Stimulated activated memory B cell treated with anti-CD40 and anti-IgM and Interleukin-4, amounts not matched to agents 10 μg/mL and 1 μg/mL and 100 μg/mL, for 72 hours (primary cell): ENCODE data around the gene ASTL.
A peak's percentile ranks its signal among the peaks of the same experiment; 100 is the strongest.
"Not testable (repeated sequence)": the region's sequence is repeated elsewhere in the genome, so short reads cannot be mapped to it uniquely, and the experiment has no call there.

ENCODE experiments used
- ATAC-seq: fragments of 150-1000 bp; cut with Tn5 transposase; 2 replicates; pipeline ENCODE4 v1.10.0; 2021
- H3K27ac Mint-ChIP-seq: one replicate; pipeline ENCODE4 v1.8.0; 2022; ENCODE audit warnings: mild to moderate bottlenecking, mixed read lengths
- H3K27me3 Mint-ChIP-seq: one replicate; pipeline ENCODE4 v1.8.0; 2022; ENCODE audit warnings: mixed read lengths
- H3K36me3 Mint-ChIP-seq: one replicate; pipeline ENCODE4 v1.8.0; 2022; ENCODE audit warnings: mixed read lengths
- H3K4me1 Mint-ChIP-seq: one replicate; pipeline ENCODE4 v1.8.0; 2022; ENCODE audit warnings: mixed read lengths
- H3K4me3 Mint-ChIP-seq: one replicate; pipeline ENCODE4 v1.8.0; 2022; ENCODE audit warnings: mild to moderate bottlenecking, moderate library complexity, mixed read lengths
- H3K9me3 Mint-ChIP-seq: one replicate; pipeline ENCODE4 v1.8.0; 2022; ENCODE audit warnings: mixed read lengths

Gene ASTL

DNA sequence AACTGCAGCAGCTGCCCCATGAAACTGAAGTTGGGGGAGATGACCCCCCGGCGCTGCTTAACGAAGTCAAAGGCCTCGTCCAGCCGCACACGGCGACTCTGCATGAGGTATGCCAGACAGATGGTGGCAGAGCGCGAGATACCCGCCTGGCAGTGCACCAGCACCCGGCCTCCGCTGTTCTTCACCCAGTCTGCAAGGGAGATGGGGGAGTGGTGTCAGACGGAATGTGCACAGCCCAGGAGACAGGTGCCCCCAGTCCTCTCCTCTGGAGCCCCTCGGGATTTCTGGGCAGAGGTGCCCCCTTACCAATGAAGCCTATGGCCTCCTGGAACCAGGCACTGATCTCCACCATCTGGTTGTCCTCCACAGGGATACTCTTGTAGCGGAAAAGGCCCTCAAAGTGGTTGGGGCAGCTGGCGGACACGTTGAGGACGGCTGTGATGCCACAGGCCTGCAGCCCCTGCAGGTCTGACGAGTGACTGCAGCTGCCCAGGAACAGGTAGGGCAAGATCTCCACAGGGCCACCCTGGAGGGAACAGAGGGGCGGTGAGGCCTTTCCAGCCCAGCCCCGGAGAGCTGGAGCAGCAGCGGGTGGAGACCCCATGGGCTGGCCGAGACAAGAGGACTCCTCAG, 5.7 kb upstream of the ASTL start:
- H3K9me3 Mint-ChIP-seq, result no peaks in the 10 kb centered on the region
- peak overlapping the region; percentile 93 for H3K4me3 Mint-ChIP-seq
- no peak for ATAC-seq
- no peaks in the 10 kb centered on the region for H3K27me3 Mint-ChIP-seq
- peaks cover 27% of the 10 kb centered on the region for H3K36me3 Mint-ChIP-seq
- H3K4me1 Mint-ChIP-seq, result peaks cover 82% of the 10 kb centered on the region
- peak overlapping the region; percentile 96 for H3K27ac Mint-ChIP-seq

- ATAC-seq, result no peak
- Mint-ChIP-seq H3K27ac (peak overlapping the region; percentile 96), H3K4me1 (peaks cover 82% of the 10 kb centered on the region), H3K36me3 (peaks cover 27% of the 10 kb centered on the region), H3K27me3 (no peaks in the 10 kb centered on the region), H3K4me3 (peak overlapping the region; percentile 93), H3K9me3 (no peaks in the 10 kb centered on the region)
Observed at GRCh38 chr2:96143231-96143847, 5.0 kb upstream of the ASTL start.

GRCh38 chr2:96142217-96143113, 4.2 kb upstream of the ASTL start:
- Mint-ChIP-seq H3K27ac (peak overlapping the region; percentile 96), H3K27me3 (no peaks in the 10 kb centered on the region), H3K9me3 (no peaks in the 10 kb centered on the region), H3K4me1 (peaks cover 78% of the 10 kb centered on the region), H3K4me3 (peak overlapping the region; percentile 93), H3K36me3 (peaks cover 27% of the 10 kb centered on the region)
- no peak for ATAC-seq

GRCh38 chr2:96141624-96141967, 3.3 kb upstream of the ASTL start:
- H3K27ac Mint-ChIP-seq, result peak overlapping the region; percentile 96
- H3K9me3 Mint-ChIP-seq, H3K4me3 Mint-ChIP-seq, H3K27me3 Mint-ChIP-seq, ATAC-seq: not testable (repeated sequence)
- H3K36me3 Mint-ChIP-seq, result peaks cover 27% of the 10 kb centered on the region
- peaks cover 69% of the 10 kb centered on the region for H3K4me1 Mint-ChIP-seq

GRCh38 chr2:96140941-96141623, 2.8 kb upstream of the ASTL start:
- H3K4me1 Mint-ChIP-seq, result peaks cover 64% of the 10 kb centered on the region

GRCh38 chr2:96139181-96139758, 968 bp upstream of the ASTL start:
- Mint-ChIP-seq H3K27ac (peak overlapping the region; percentile 57), H3K4me3 (no peak overlapping the region), H3K27me3 (no peaks in the 10 kb centered on the region), H3K9me3 (no peaks in the 10 kb centered on the region), H3K4me1 (peaks cover 53% of the 10 kb centered on the region), H3K36me3 (peaks cover 23% of the 10 kb centered on the region)
- ATAC-seq, result no peak

More at GRCh38 chr2:96140941-96141623, 2.8 kb upstream of the ASTL start:
- Mint-ChIP-seq H3K9me3 (no peaks in the 10 kb centered on the region), H3K4me3 (no peak overlapping the region), H3K36me3 (peaks cover 27% of the 10 kb centered on the region), H3K27me3 (no peaks in the 10 kb centered on the region), H3K27ac (peak overlapping the region; percentile 96)
- no peak for ATAC-seq

DNA sequence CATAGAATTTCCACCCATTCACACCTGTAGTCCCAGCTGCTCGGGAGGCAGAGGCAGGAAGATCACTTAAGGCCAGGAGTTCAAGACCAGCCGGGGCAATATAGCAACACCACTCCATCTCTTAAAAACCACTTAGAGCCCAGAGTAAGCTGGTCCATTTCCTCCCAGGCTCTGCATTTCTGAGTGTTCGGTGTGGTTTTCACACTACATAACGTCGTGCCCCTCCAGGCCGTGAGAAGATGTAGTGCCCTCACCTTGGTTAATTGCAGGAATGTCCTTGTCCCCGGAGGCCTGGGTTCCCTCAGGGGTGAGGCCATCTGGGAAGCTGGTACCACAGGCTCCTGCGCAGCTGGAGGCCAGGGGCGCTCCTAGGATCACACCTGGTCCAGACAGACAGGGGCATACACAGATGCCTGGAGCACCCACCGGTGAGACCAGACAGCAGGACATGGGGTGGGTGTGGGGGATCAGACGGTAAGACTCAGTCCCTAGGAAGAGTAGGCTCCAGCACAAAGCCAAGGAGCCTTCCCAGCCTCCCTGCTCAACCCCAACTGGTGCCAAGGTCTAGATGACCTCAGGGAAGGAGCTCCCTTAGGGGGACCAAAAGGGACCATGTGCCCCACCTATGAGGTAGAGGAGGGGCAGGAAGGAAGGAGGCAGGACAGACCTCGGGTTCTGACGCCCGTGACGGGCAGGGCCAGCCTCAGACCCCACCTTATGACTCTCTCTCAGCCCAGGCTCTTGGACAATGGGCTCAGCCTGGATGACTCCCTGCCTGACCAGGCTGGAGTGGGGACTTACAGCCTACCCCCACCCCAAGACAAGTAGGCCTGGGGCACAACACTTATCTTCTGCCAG, 752 bp downstream of the ASTL start:
- no peaks in the 10 kb centered on the region for H3K9me3 Mint-ChIP-seq
- H3K27me3 Mint-ChIP-seq, result no peaks in the 10 kb centered on the region
- peaks cover 36% of the 10 kb centered on the region for H3K4me1 Mint-ChIP-seq
- ATAC-seq, result no peak
- peak overlapping the region; percentile 57 for H3K27ac Mint-ChIP-seq
- no peak overlapping the region for H3K4me3 Mint-ChIP-seq
- H3K36me3 Mint-ChIP-seq, result peaks cover 7% of the 10 kb centered on the region

GRCh38 chr2:96136129-96136720, 2.1 kb downstream of the ASTL start:
- no peak overlapping the region for H3K4me3 Mint-ChIP-seq
- H3K4me1 Mint-ChIP-seq, result peaks cover 23% of the 10 kb centered on the region
- peaks cover 8% of the 10 kb centered on the region for H3K36me3 Mint-ChIP-seq
- no peak overlapping the region for H3K27ac Mint-ChIP-seq
- no peak for ATAC-seq
- H3K27me3 Mint-ChIP-seq, result no peaks in the 10 kb centered on the region
- H3K9me3 Mint-ChIP-seq, result no peaks in the 10 kb centered on the region

DNA sequence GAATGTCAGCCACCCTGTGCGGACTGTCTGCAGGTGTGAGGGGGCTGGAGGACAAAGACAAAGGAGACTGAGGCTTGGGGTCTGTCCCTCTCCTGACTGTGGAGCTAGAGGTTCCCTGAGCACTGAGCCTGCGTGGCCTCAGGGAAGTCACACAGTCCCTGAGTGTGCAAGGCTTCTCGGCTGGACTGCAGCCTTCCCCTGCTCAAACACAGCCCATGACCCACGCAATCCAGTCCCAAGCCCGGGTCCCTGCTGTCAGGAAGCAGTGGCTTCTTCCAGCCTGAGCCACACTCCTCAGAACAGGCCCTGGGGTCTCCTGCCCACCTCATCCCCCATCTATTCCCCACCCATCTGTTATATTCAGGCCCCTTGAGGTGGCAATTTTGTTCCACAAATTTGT, 2.7 kb downstream of the ASTL start:
- no peak overlapping the region for H3K27ac Mint-ChIP-seq
- no peaks in the 10 kb centered on the region for H3K27me3 Mint-ChIP-seq
- H3K9me3 Mint-ChIP-seq, result no peaks in the 10 kb centered on the region
- H3K4me1 Mint-ChIP-seq, result peaks cover 20% of the 10 kb centered on the region
- no peak overlapping the region for H3K4me3 Mint-ChIP-seq
- no peak for ATAC-seq
- H3K36me3 Mint-ChIP-seq, result peaks cover 8% of the 10 kb centered on the region

DNA sequence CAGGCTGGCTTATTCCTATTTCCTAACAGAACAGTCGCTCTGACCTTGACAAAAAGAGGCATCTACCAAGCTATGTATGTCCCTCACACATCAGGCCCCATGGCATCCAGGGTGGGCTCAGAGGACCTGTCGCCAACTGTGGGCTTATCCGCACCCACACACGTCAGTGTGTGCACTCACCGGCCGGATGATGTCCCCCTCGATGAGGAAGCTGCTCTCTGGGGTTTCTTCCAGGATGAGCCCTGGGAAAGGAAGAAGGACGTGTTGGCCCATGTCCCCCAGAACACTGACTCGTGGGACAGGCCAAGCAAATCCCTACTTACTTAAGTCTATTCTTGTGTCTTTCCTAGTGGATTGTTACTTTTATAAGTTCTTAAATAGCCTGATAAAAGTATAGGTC, 3.1 kb downstream of the ASTL start:
- ATAC-seq, result no peak
- Mint-ChIP-seq H3K36me3 (peaks cover 8% of the 10 kb centered on the region), H3K27me3 (no peaks in the 10 kb centered on the region), H3K27ac (no peak overlapping the region), H3K4me3 (no peak overlapping the region), H3K4me1 (peaks cover 20% of the 10 kb centered on the region), H3K9me3 (no peaks in the 10 kb centered on the region)

DNA sequence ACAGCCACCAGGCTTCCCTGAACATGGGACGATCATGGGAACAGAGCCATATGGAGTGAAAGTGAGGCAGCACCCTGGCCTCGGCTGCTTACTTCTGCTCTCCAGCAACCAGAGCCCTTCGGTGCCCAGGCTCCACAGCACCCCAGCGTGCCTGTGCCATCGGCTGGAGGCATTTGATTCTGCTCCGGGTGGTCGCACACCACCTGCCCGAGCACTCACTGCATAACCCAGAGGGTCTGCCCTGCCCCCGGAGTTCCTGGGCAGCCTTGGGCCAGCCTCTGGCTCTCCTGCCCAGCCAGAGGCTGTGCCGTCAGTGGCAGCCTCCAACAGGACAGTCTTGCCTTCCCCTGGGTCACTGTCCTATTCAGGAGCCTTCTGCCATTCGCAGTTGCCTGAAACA, 3.9 kb downstream of the ASTL start:
- H3K27ac Mint-ChIP-seq, result no peak overlapping the region
- H3K9me3 Mint-ChIP-seq, result no peaks in the 10 kb centered on the region
- no peak overlapping the region for H3K4me3 Mint-ChIP-seq
- H3K27me3 Mint-ChIP-seq, result no peaks in the 10 kb centered on the region
- peaks cover 8% of the 10 kb centered on the region for H3K36me3 Mint-ChIP-seq
- no peak for ATAC-seq
- H3K4me1 Mint-ChIP-seq, result peaks cover 15% of the 10 kb centered on the region

- ATAC-seq, result no peak
- Mint-ChIP-seq H3K36me3 (peaks cover 8% of the 10 kb centered on the region), H3K9me3 (no peaks in the 10 kb centered on the region), H3K4me1 (no peaks in the 10 kb centered on the region), H3K4me3 (no peak overlapping the region), H3K27ac (no peak overlapping the region), H3K27me3 (no peaks in the 10 kb centered on the region)
Observed at GRCh38 chr2:96131813-96132745, 6.2 kb downstream of the ASTL start.

DNA sequence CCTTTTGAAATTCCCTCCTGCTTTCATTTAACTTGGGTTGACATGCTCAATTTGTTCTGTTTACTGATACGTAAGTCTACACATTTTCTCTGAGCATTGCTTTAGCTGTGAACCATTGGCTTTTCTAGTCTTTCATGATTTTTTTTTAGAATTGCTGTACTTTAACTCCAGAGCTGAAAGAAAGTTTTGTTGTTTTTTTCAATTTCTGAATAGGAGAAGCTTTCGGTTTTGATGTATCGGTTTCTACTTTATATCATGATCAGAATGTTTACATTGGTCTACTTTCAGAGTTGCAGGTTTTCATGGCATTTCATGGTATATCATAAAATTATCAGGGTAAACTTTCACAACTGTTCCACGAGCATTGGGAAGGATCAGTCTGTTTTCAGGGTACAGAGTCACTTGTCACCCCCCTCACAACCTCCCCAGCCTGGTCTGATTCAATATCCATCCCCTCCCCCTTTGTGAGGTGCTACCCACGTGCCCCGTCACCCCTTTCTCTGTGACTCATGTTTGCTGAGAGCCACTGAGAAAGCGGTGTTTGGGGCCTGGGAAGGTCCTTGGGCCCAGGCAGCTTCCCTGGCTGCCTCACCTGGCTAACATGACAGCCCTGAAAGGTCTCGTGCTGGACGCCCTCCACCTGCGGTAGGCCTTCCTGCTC, 7.0 kb downstream of the ASTL start:
- H3K4me1 Mint-ChIP-seq, result no peaks in the 10 kb centered on the region
- H3K4me3 Mint-ChIP-seq, result no peak overlapping the region
- H3K27me3 Mint-ChIP-seq, result no peaks in the 10 kb centered on the region
- no peaks in the 10 kb centered on the region for H3K9me3 Mint-ChIP-seq
- H3K36me3 Mint-ChIP-seq, result peaks cover 14% of the 10 kb centered on the region
- no peak overlapping the region for H3K27ac Mint-ChIP-seq
- ATAC-seq, result no peak
